IPS DF 19.7 (cell line): ENCODE results near the gene ADGRG2.

ENCODE experiments used
- DNase-seq: peaks from one replicate; pipeline ENCODE4 v3.0.0-alpha.2; 2013; ENCODE audit warnings: low read depth, low spot score

The ADGRG2 gene

DNA sequence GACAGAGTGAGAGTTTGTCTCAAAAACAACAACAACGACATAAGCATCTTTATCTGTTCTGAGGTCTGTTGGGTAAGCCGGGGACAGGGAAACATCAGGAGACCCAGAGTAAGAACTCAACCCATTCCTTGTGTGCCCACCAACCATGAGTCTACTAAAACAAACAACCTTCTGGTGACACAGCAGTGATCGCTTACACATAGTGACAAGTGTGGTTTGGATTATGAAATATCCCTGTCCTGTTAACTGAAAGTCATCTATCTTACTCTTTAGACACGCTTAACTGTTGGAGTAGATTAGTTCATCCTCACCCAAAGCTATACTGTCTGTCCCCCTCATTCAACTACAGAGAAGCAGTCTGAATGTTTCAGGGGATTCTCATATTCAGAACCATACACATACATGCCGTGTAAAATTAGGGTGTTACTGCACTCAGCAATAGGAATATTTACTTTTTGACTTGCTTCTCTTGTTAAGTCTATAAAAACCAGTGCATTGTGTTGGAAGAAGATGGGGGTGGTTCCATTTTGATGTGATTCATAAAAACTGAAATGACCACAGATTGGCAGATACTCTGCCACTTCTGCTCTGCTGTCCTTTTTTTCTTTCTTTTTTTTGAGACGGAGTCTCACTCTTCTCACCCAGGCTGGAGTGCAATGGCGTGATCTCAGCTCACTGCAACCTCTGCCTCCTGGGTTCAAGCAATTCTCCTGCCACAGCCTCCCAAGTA, 165.8 kb downstream of the ADGRG2 start:
- DNase-seq = no peak

DNA sequence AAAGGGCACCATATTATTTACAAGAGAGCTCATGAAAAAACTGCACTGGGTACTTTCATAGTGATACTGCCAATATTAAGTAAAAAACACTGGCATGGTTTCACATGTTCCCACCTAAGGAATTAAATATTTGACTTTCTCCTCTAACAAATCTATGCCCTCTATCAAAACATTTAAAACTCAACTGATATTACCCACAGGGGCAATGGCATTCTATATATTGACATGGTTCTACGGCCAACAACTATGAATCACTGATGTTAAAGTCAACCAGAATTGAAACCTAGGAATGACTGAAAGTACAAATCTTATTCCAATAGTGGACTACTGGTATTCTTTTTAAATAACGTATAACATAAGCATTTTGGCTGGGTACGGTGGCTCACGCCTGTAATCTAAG, 166.6 kb downstream of the ADGRG2 start:
- no peak for DNase-seq

DNA sequence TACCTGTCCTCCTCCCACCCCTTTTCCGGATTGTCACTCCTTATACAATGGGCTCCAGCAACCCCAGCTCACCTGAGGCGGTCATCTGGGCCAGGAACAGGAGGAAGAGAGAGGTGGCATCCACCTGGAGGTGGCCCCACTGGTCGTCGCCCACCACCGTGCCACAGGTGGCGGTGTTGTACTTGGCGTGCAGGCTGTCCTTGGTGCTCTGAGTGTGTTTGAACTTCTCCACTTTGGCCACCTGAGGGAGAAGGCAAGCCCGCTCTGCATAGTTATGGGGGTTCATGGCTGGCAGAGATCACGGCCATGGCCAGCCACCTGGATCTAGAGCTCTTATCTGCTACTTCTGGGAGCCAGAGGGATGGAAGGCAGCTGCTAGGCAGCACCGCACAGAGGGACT, 171.2 kb downstream of the ADGRG2 start:
- DNase-seq = no peak

- no peak for DNase-seq
These were observed 172.3 kb downstream of the ADGRG2 start for GRCh38 chrX:18949944-18950301.

DNA sequence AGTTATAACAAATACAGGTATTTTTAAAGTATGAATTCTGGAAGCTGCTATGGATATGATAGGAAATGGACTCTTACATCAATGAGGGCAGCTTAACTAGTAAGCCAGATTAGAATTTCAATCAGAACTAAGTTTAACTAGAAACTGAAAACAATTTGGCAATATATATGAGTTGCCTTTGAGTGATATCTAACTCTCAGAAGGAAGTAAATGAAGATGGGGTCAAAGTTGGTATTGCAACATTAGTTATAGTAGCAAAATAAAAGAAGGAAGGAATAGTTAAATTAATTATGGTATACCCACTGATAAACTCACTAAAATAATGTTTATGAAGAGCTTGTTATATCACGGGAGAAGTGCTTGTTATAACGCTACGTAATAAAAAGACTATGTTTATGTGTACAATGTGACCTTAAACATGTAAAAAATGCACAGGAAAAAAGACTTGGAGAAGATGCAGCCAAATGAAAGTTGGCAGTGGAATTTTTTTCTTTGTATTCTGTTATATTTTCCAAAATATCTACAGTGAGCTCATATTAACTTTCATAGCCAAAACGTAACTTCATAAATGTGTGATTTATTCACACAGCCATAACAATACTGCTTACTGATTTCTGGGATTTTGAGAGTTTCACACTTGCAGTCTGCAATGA, 172.9 kb downstream of the ADGRG2 start:
- DNase-seq = no peak

DNA sequence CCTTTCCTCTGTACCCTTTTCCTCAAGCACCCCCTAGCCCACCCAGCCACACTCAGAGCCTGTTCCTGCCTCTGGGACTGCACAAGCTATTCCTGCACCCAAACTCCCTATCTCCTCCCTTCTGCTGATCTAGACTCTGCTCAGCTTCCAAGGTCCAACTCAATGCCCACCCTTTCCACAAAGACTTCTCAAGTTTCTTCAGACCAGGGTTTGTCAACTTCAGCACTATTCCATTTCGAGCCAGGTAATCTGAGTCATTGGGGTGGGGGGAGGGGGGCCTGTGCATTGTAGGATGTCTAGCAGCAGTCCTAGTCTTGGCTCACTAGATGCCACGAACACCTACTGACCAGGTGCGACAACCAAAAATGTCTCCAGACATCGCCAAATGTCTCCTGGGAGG, 175.7 kb downstream of the ADGRG2 start:
- DNase-seq = no peak

- no peak for DNase-seq
These were observed 176.1 kb downstream of the ADGRG2 start for GRCh38 chrX:18946157-18946556.

DNA sequence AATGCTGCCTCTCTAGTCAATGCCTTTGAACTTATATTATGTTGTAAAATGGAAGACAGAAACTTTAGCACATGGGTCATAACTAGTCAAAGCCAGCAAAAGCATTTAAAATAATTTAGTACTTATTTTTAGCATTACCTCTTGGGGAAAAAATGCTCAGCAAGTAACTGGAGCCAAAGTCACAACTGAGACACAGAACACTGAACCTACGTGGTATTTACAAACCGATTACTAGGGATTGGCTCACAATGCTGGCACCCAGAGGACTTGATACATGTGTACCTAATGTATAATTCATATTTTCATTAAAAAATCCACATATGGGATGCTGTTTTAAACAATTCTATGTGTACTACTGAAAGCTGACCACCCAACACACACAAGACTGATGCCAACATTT, 176.8 kb downstream of the ADGRG2 start:
- no peak for DNase-seq

GRCh38 chrX:18944482-18944881, 177.8 kb downstream of the ADGRG2 start:
- no peak for DNase-seq

- DNase-seq = no peak
These were observed 180.4 kb downstream of the ADGRG2 start for GRCh38 chrX:18941896-18942295.
